ENCODE data around the gene MGMT.

Gene MGMT

DNA sequence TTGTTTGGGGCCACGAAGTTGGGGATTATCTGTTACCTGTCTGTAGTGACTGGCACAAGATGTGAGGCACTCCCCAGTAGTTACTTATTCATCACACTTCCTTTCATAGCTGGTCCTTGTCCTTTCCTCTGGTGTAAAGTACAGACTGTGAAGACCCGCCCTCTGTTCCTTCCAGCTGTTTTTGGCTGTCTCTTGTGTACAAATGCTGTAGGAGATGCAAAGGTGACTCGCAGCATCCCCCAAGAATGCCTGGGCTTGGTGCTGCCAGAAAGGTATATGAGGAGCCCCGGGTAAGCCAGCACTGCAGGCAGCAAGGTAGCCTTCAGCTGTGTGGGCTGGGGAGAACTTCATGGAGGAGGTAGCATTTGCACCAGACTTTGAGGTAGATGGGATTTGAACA, 260.5 kb downstream of the MGMT start:
- no peak for DNase-seq

GRCh38 chr10:129728246-129728820, 261.3 kb downstream of the MGMT start:
- no peak for DNase-seq

DNA sequence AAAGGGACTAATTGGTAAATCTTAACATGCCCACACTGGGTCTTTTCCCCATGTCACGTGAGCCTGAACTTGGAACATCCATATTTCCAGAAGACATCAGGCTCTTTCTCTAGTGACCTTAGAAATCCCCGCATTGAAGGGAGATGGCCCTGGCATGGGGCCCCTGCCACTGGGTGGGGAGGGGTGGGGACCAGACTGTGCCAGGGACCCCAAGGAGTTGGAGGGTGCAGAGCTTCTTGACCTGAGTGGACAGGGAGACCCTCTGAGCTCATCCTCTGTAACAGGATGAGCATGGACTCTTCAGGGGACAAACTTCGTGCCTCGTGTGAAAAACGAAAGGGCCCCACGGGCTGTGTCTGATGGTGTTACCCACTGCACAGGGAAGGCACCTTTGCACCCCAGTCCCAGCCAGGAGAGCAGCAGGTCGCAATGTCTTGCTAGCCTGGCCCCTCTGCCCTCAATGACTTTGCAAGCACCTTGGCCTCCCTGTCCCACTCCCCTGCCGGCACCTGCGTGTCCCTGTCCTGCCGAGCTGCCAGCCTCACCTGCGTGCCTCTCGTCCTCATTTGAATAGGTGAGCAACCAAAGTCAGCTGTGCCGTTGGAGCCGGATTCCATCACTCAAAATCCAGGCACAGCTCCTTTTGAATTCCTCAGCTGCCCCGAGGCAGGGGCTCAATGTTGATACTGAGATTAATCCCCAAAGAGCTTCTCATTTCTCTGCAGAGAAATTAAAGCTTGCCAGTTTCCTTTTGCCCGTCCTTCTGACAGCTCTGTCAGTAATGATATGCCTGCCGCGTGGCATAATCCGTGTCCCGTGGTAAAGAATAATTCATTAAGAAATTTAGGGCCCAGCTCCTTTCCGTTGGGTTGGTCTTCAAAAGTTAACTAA, 262.1 kb downstream of the MGMT start:
- no peak for DNase-seq

- no peak for DNase-seq
These were observed 263.4 kb downstream of the MGMT start for GRCh38 chr10:129730272-129730992.

- DNase-seq, result no peak
These were observed 263.9 kb downstream of the MGMT start for GRCh38 chr10:129730993-129731325.

- DNase-seq, result no peak
These were observed 273.7 kb downstream of the MGMT start for GRCh38 chr10:129740532-129741279.

GRCh38 chr10:129741280-129741977, 274.4 kb downstream of the MGMT start:
- no peak for DNase-seq

DNA sequence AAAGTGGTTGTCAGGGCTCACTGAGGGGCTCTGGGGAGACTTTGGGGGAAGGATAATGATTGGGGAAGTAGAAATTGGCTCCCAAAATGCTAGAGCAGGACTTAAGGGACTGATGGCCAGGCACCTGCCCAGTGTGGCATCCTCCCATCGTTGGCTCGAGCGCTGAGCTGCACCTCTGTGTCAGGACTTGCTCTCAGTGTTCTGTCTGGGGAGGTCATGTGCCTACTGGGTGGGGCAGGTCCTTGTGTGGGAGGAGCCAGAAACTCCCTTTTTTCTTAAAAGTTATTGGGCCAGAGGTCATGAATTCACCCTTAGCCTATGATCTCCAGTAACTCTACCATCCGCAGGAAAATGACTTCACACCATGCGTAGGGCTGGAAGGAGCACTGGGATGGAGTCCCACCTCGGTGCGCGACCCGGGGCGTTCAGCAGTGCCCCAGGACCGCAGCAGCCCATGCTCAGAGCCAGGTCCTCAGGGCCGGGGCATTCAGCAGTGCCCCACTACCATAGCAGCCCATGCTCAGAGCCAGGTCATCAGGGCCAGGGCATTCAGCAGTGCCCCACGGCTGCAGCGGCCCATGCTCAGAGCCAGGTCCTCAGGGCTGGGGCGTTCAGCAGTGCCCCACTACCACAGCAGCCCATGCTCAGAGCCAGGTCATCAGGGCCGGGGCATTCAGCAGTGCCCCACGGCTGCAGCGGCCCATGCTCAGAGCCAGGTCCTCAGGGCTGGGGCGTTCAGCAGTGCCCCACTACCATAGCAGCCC, 275.1 kb downstream of the MGMT start:
- DNase-seq, result no peak

- DNase-seq, result no peak
These were observed 275.9 kb downstream of the MGMT start for GRCh38 chr10:129742742-129743550.

DNA sequence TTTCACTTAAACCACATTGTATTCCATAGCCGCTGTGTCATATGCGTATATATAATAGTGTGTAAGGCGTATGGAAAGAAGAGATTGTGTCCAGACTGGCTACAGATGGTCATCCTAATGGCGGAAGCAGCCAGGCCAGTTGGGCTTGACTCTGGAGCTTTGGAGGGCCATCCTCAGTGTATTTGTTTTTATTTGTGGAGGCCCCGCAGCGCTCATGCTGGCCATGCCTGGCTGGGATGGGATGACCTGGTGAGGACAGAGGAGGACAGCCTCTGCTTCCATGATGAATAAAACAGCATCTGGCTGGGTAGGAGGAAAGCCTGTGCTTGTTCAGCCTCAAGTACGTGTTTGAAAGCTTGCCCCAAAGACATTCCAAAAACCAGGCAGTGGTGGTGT, 276.7 kb downstream of the MGMT start:
- no peak for DNase-seq

DNA sequence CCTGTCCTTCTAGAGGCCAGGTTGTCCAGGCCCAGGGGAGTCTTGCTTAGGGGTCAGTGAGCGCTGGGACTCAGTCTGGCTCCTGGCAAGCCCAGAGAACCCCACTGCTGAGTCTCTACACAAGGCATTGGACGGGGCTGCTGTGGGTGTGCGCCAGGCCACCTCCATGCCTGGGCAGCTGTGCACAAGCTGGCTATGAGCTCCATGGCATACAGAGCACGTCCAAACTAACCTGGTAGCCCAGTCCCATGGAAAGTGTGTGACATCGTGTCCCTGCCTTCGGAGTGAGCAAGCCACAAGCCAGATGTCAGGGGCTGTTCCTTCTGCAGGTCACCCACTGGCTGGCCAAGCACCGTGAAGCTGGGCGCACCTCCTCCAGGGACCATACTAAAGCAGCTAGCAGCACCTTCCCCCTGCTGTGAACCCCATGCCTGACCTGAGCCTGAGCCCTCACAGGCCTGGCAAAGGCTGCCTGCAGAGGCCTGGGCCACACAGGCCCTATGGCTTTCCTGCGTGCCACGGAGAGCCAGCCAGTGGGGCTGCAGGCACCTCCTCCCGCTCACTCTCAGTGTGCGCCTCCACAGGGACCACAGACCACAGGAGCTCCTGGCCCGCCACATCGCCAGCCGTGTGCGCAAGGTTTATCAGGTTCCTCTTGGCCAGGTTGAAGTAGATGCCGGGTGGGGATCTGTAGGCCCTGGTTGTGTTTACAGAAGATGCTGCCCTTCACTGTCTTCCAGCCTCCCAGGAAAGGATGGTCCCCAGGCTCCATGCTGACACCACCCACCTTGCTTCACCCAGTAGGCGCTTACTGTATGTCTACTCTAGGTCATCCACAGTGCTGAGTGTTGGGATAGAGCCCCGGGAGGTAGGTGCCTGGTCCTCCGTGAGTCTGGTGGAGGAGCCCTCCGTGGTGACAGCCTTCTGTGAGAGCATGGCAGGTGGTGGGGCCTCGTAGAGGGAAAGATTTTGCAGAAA, 277.4 kb downstream of the MGMT start:
- no peak for DNase-seq

DNA sequence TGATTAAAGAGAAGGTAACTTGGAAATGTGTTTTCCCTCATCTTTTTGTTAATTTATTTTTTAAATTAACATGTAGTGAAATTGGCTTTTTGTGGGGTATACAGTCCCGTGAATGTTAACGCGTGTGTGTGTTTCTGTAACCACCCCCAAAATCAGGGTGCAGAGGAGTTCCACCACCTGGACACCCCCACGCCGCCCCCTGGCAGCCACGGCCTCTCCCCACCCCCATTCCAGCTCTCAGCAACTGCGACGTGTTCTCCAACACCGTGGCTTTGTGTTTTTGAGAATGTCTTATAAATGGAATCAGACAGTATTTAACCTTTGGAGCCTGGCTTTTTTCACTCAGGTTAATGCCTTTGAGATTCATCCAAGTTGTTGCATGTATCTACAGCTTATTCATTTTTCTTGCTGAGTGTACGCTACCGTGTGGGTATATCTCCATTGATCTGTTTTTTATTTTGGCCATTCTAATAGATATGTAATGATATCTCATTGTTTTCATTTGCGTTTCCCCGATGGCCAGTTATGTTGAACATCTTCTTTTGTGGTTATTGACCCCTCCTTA, 278.2 kb downstream of the MGMT start:
- no peak for DNase-seq

DNA sequence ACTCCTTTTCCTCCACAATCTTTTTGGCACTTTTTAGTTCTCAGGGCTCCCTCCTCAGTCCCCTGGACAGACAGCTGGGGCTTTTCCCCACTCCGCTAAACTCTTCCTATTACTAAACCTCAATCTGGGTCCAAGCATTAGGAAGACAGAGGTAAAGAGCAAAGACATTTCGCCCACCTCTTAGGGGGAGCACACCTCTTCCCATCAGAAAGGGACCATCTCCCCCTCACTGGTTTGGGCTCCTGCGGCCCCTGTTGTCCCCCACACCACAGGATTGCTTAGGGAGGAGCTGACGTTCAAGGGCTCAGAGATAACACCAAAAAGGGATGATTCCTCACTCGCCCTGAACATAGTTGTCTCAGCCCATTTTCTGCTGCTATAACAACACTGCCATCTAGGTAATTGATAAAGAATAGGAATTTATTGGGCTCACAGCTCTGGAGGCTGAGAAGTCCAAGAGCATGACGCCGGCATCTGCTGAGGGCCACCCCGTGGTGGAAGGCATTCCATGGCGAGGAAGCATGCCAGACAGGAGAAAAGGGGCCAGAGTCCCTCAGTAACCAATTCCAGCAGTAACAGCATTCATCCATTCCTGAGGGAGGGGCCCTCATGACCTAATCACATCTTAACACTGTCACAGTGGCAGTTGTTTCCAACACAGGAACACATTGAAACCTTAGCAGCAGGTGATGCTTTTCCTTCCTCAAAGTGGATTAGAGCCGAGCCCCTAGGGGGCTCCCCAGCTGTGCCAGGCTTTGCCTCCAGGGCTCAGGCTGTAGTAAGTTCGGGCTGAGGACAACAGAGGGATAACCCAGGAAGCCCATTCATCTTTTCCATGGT, 287.4 kb downstream of the MGMT start:
- DNase-seq, result no peak

DNA sequence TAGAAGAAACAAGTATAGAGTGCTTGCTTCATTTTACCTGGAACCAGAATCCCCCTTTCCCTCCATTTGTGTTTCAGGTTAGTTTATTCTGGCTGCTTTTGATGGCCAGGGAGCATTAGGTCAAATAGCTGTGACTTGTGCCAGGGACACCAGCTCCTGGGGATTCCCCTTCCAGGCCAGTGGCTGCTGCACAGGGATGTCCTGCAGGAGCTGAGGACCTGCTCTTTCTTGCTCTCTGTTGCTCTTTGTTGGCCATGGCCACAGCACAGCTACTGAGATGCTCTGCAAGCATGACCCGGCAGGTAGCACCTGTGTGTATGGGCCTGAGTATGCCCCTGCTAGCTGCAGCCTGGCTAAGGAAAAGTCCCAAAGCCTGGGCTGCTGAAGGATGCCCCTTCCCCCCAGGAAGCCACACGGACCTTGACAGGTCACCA, 288.1 kb downstream of the MGMT start:
- DNase-seq, result no peak

DNA sequence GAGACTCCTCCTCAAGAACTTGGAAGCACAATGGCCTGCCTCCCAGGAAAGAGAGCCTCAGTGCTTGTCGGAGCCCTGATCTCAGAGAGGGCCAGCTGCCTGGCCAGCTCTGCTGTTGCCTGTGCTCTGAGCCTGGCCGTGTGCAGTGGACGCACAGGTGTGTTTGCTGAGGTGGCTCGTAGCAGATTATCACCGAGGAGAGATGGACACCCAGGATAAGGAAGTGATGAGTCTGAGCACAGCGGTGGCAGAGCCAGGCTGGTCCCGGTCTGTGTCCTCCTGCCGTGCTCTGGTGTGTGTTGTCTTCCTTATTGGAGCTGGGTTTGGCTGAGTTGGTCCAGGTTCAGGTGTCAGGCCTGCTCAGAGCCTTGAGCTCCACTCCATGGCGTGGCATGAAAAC, 288.6 kb downstream of the MGMT start:
- DNase-seq, result no peak

GRCh38 chr10:129756912-129757901, 290.2 kb downstream of the MGMT start:
- DNase-seq, result peak in 3 of 51 donors; percentile 2 to 9 (median 7)

Data from hypothalamus (tissue), 51 donors.